ENCODE results near the gene INSR. TPM values are rescaled to one million over a fixed set of nuclear protein-coding genes. Genes with fewer than 3 reads are reported as not detected.

INSR gene
- total and polyA plus RNA-seq, 2 of the 8 experiments (the other 6 are each of a cell fraction or from before 2014, with no cell fraction given): 13.1 to 48.7 TPM

DNA sequence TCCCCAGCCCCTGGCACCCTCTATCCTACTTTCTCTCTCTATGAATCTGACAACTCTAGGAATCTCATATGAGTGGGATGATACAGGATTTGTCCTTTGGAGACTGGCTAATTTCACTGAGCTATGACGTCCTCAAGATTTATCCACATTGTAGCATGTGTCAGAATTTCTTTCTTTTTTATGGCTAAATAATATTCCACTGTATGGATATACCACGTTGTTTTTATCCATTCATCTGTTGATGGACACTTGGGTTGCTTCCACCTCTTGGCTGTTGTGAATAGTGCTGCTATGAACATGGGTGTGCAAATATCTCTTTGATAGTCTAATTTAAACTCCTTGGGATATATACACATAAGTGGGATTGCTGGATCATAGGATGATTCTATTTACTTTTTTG, 24.0 kb upstream of the INSR start:
- DNase-seq (ENCODE audit: low read depth in 1 of 2, low spot score in 2 of 2) (no peak), FAIRE-seq (no peak)
- WGBS, 2 experiments (ENCODE audit: extremely low coverage in 1 of 2, insufficient coverage in 1 of 2, insufficient read length in 1 of 2, insufficient replicate concordance in 2 of 2, low coverage in 1 of 2, low lambda C conversion rate in 2 of 2, missing lambda C conversion rate in 1 of 2): 64% methylated on average over 2 of the region's 2 CpGs; no CpG with 5 or more reads in 1 of the 2 experiments
- Histone ChIP-seq H3K9ac (replicated peaks in 1 of 4; ENCODE audit: extremely low read depth in 1 of 4, low read depth in 3 of 4, low read length in 3 of 4) (no peak overlapping the region), H3K27ac (ENCODE audit: low read depth, low read length) (no peak overlapping the region), H3K9me3 (ENCODE audit: insufficient read depth in 2 of 2, low read depth in 1 of 2, low read length in 1 of 2) (peaks cover 0 to 10% of the 10 kb centered on the region in 2 experiments; a peak in 3 of 4 replicates), H2BK12ac (ENCODE audit: low read depth, low read length) (no peak overlapping the region), H4K20me1 (replicated peaks in 1 of 2; ENCODE audit: control insufficient read depth in 1 of 2, insufficient read depth in 2 of 2, low read length in 2 of 2) (no peaks in the 10 kb centered on the region), H3K36me3 (ENCODE audit: control insufficient read depth in 2 of 4, insufficient read depth in 4 of 4, low read length in 3 of 4) (no peaks in the 10 kb centered on the region), H3K4ac (replicated peaks; ENCODE audit: insufficient read length, low read depth, low read length) (no peak overlapping the region), H2BK15ac (ENCODE audit: low read length) (no peak overlapping the region), H3K4me1 (replicated peaks in 1 of 4; ENCODE audit: control insufficient read depth in 3 of 4, insufficient read depth in 4 of 4, low read length in 3 of 4) (no peaks in the 10 kb centered on the region), H2BK20ac (ENCODE audit: low read length) (no peak overlapping the region), H2AK5ac (ENCODE audit: low read depth, low read length) (no peak overlapping the region), H2BK120ac (replicated peaks; ENCODE audit: low read depth, low read length) (no peak overlapping the region), H4K8ac (ENCODE audit: extremely low read depth, insufficient read depth, low read length) (no peak overlapping the region), H4K91ac (replicated peaks; ENCODE audit: insufficient read length, low read length) (no peak overlapping the region), H3K14ac (ENCODE audit: insufficient read length) (no peak overlapping the region), H2AFZ (ENCODE audit: low read length) (no peak overlapping the region), H4K5ac (ENCODE audit: insufficient read length, low read depth, low read length) (no peak overlapping the region), H3K79me2 (ENCODE audit: control insufficient read depth in 1 of 2, insufficient read depth in 2 of 2, low read length in 2 of 2) (no peaks in the 10 kb centered on the region), H3K4me2 (ENCODE audit: insufficient read depth in 1 of 2, low read depth in 2 of 2, low read length in 2 of 2) (no peak overlapping the region), H3K4me3 (ENCODE audit: extremely low read depth in 1 of 4, insufficient read depth in 2 of 4, low read depth in 3 of 4, low read length in 4 of 4) (no peak overlapping the region), H3K56ac (replicated peaks; ENCODE audit: insufficient read length, low read depth, low read length) (no peak overlapping the region), H3K23me2 (ENCODE audit: low read depth, low read length) (no peaks in the 10 kb centered on the region), H3K23ac (ENCODE audit: insufficient read length) (no peak overlapping the region), H2BK5ac (ENCODE audit: low read depth, low read length) (no peak overlapping the region), H3K79me1 (ENCODE audit: low read depth, low read length) (no peaks in the 10 kb centered on the region), H3K18ac (ENCODE audit: extremely low read depth, low read length) (no peak overlapping the region), H3K27me3 (replicated peaks in 1 of 4; ENCODE audit: control insufficient read depth in 3 of 4, extremely low read depth in 1 of 4, insufficient read depth in 3 of 4, low read length in 3 of 4) (no peaks in the 10 kb centered on the region)
- ChIA-PET CTCF (ENCODE audit: partially characterized antibody) (no interaction called here), POLR2A (ENCODE audit: partially characterized antibody) (interaction anchor here (0.6 kb wide), 1 partner anchor 1748 kb away, joined by 3 read pairs; no protein-coding TSS in a partner anchor)
- no peak for TF ChIP-seq EP300 (IDR thresholded peaks at IDR 0.05; ENCODE audit: borderline replicate concordance in 1 of 2, low read depth in 2 of 2, low read length in 2 of 2)
- no peak for TF ChIP-seq SRF (IDR thresholded peaks at IDR 0.05; ENCODE audit: low read depth, low read length)
- TF ChIP-seq POU5F1 (IDR thresholded peaks at IDR 0.05; ENCODE audit: low read depth, low read length): no peak

Data from H1 (cell line).